Stimulated activated CD4-positive, alpha-beta T cell treated with anti-CD3 and anti-CD28 coated beads, Interleukin-4, amount 100 ng/mL, for 1 hour (primary cell): ENCODE data around the gene PPP6R2.
A peak's percentile ranks its signal among the peaks of the same experiment; 100 is the strongest.
"Not testable (repeated sequence)": the region's sequence is repeated elsewhere in the genome, so short reads cannot be mapped to it uniquely, and the experiment has no call there.

Source experiments
- DNase-seq: peaks from one replicate; pipeline ENCODE4 v3.0.0-alpha.2; 2020

Gene PPP6R2

GRCh38 chr22:50348058-50348457 is 4.9 kb downstream of the PPP6R2 start:
- DNase-seq: no peak

GRCh38 chr22:50356186-50356585 is 13.1 kb downstream of the PPP6R2 start:
- no peak for DNase-seq

GRCh38 chr22:50357222-50357621 is 14.1 kb downstream of the PPP6R2 start:
- DNase-seq: no peak

DNA sequence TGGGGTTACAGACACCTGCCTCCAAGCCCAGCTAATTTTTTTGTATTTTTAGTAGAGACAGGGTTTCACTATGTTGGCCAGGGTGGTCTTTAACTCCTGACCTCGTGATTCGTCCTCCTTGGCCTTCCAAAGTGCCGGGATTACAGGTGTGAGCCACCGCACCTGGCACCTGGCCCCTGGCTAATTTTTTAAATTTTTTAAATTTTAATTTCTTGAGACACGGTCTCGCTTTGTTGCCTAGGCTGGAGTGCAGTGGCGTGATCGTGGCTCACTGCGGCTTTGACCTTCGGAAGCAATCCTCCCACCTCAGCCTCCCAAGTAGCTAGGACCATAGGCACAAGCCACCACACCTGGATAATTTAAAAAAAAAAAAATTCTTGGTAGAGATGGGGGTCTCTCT is 14.6 kb downstream of the PPP6R2 start:
- DNase-seq: no peak

DNA sequence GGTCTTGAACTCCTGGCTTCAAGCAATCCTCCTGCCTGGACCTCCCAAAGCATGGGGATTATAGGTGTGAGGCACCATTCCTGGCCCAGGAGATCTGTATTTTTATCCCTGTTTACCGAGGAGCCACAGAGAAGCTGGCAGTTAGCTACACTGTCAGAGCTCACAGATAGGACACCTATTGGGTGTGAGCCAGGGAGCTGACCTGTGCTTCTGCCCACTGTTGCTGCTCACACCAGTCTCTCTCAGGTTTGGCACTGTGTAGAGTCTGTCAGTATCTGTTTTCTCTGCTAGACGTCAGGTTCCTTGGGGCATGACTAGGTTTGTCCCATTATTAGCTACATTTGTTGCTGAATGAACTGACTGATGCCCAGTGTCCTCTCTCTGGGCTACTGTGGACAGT is 17.5 kb downstream of the PPP6R2 start:
- no peak for DNase-seq

DNA sequence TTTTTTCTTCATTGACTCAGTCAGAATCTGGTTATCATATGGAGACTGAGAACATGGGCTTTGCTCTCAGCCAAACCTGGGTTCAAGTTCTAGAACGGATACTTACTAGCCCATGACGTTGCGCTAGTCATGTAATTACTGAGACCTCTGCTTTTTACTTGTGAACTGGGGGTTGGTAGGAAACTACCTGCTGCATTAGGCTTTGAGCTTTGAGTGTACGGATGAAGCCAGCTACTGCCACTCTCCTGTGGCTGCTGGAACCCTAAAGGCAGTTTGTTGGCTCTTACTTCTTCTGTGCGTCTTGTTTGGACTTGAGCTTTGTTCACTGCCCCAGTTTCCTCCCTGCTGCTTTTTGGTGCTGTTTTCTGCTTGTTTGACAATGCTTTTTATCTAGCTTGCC is 18.1 kb downstream of the PPP6R2 start:
- DNase-seq: no peak

- DNase-seq: no peak
These were observed 18.6 kb downstream of the PPP6R2 start for GRCh38 chr22:50361688-50362087.

DNA sequence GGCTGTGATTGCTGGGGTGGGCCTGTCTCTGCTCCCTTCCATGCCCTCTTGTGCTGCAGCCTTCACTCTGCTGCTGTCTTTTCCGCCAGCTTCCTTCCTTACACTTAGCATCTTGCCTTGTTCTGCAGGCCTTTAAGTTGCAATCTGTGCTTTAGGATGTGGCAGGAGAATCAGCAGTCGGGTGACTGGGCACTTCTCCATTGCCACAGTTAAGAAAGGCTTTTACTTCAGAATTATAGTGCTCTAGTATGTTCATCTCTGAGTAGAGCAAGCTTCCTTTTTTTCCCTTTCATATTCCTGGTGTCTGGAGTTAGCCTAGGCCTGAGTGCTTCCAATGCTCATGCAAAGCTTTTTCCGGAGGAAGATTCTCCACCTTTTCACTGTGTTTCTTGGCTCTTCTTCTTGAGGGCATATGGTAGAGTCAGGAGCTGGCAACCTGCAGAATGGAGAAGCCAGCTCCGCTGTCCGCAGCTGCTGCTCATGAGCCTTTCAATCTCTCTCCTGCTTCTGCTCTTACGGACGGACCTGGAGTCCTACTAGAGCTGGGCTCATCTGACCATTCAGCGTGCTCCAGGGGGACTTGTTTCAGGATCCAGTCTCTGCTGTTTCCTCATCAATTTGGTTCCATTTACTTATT is 20.2 kb downstream of the PPP6R2 start:
- no peak for DNase-seq

DNA sequence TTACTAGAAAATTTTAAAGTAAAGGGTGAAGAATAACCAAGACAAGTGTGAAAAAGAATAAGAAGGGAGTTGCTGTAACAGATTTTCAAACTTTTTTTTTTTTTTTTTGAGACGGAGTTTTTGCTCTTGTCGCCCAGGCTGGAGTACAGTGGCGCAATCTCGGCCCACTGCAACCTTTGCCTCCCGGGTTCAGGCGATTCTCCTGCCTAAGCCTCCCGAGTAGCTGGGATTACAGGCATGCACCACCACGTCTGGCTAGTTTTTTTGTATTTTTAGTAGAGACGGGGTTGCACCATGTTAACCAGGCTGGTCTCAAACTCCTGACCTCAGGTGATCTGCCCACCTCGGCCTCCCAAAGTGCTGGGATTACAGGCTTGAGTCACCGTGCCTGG is 20.7 kb downstream of the PPP6R2 start:
- DNase-seq: not testable (repeated sequence)

DNA sequence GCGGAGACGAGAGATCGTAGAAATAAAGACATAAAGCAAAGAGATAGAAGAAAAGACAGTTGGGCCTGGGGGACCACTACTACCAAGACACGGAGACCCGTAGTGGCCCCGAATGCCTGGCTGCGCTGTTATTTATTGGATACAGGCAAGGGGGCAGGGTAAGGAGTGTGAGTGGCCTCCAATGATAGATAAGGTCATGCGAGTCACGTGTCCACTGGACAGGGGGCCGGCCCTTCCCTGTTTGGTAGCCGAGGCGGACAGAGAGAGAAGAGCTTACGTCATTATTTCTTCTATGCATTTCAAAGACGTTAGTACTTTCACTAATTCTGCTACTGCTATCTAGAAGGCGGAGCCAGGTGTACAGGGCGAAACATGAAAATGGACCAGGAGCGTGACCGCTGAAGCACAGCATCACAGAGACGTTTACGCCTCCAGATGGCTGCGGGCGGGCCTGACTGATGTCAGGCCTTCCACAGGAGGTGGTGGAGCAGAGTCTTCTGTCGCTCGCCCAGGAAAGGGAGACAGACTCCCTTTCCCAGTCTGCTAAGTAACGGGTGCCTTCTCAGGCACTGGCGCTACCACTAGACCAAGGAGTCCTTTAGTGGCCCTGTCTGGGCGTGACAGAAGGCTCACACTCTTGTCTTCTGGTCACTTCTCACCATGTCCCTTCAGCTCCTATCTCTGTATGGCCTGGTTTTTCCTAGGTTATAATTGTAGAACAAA is 24.8 kb downstream of the PPP6R2 start:
- DNase-seq: no peak

DNA sequence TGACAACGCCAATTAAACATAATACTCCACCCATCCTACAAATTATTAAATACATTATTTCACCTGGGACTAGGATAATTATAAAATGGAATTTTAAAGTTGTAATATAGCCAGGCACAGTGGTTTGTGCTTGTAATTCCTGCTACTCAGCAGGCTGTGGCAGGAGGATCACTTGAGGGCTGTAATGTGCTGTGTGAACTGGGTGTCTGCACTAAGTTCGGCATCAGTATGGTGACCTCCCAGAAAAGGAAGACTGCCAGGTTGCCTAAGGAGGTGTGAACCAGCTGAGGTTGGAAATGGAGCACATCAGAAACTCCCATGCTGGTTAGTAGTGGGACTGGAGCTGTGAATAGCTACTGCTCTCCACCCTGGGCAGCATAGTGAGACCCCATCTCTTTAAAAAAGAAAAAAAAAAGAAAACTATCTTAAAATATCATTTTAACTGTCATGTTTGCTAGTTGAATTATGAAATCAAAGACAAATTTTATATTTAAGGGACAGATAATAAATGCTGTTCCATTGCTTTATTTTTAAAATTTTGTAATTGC is 28.0 kb downstream of the PPP6R2 start:
- no peak for DNase-seq

DNA sequence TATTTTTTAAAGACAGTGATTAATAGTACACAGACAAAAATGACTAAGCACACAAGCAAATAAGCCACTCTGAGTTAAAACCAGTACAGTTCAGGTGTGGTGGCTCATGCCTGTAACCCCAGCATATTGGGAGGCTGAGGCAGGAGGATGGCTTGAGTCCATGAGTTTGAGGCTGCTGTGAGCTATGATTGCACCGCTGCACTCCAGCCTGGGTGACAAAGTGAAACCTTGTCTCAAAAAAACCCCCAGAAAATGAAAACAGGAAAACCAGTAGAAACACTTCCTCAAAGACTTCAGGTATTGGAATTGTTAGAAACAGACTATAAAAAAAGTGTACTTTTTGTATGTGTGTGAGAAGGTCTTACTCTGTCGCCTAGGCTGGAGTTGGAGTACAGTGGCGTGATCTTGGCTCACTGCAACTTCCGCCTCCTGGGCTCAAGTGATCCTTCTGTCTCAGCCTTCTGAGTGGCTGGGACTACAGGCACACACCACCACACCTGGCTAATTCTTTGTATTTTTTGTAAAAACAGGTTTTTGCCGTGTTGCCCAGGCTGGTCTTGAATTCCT is 33.0 kb downstream of the PPP6R2 start:
- DNase-seq: no peak

- DNase-seq: not testable (repeated sequence)
These were observed 38.0 kb downstream of the PPP6R2 start for GRCh38 chr22:50381021-50381555.

- no peak for DNase-seq
These were observed 53.7 kb downstream of the PPP6R2 start for GRCh38 chr22:50396751-50397370.

DNA sequence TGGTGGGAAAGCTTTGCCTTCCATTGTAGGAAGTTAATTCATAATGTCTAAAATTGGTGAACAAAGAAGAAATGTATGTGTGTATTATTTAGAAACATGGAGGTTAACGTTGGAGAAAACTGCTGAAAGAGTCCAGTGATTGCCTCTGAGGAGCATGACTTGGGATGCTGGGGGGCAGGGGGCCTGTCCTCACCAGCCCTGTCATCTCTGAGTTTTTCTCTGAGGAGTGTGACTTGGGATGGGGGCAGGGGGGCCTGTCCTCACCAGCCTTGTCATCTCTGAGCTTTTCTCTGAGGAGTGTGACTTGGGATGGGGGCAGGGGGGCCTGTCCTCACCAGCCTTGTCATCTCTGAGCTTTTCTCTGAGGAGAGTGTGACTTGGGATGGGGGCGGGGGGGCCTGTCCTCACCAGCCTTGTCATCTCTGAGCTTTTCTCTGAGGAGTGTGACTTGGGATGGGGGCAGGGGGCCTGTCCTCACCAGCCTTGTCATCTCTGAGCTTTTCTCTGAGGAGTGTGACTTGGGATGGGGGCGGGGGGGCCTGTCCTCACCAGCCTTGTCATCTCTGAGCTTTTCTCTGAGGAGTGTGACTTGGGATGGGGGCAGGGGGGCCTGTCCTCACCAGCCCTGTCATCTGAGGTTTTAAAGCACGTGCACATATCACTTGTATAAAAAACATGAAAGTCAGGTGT is 54.4 kb downstream of the PPP6R2 start:
- DNase-seq: not testable (repeated sequence)

GRCh38 chr22:50398831-50399648 is 55.9 kb downstream of the PPP6R2 start:
- DNase-seq: no peak

GRCh38 chr22:50399751-50400331 is 56.7 kb downstream of the PPP6R2 start:
- peak; percentile 16 for DNase-seq

GRCh38 chr22:50400406-50400805 is 57.3 kb downstream of the PPP6R2 start:
- no peak for DNase-seq

DNA sequence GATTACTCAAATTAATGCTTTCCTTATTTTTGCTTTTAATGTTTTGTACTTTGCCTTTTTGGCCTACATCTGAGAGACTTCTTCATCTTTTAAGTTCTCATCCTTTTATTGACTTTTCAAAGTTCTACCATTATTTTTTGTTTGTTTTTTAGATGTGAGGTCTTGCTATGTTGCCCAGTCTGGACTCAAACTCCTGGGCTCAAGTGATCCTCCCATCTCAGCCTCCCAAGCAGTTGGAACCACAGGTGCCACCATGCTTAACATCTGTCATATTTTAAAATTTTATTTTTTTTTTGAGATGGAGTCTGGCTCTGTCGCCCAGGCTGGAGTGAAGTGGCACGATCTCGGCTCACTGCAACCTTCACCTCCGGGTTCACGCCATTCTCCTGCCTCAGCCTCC is 57.8 kb downstream of the PPP6R2 start:
- DNase-seq: no peak

DNA sequence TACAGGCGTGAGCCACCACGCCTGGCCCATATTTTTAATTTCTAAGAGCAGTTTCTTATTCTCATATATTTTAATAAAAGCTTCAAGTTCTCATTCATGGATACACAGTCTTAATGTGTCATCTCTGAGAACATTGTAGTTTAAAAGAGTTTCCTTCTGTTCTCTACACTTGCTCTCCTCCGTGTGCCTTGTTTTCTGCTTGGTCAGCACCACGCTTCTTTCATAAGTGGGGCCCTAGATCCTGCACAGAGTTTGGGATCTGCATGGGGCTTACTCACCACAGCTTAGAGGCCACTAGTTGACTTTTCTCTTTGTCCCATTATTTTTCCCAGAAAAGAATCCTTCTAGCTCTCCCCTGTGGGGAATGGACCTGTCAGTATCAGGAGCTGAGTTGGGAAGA is 58.8 kb downstream of the PPP6R2 start:
- DNase-seq: no peak

GRCh38 chr22:50403701-50404101 is 60.6 kb downstream of the PPP6R2 start:
- no peak for DNase-seq
